Measurements from ENCODE around the gene ZBTB7B. TPM values are rescaled to one million over a fixed set of nuclear protein-coding genes. Genes with fewer than 3 reads are reported as not detected.

ZBTB7B gene
- total RNA-seq, 1 donor from 2014 or later, result 29.9 TPM

DNA sequence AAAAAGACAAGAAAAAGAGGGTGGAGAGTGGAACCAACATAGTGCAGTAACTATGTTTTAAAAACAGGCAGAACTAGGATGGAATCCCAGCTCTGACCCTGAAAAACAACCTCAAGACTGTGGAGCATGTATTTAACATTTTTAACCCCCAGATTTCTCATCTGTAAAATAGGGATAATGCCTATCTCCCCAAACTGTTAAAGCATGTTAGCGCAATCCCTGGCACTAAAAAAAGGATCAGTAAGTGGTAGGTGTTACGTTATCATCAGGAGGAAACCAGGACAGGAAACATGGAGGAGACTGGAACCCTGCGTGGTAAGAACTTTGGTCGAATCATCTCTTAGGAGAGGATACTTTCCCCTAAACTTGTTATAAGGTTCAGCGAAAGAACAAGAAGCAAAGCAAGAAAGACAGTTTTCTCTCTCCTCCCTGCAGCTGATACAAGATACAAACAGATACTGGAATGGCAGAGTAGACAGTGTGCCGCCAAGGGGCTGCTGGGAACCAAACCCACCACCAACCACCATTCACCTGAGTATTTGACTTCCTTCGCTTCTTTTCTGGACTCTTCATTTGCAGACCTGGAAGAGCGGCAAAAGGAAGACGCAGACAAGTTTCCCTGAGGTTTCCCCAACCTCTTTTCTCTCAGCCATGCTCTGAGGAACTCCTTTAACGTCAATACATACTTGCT lies 42.0 kb upstream of the ZBTB7B start:
- Mint-ChIP-seq H3K9me3 (ENCODE audit: low read depth) (no peaks in the 10 kb centered on the region), H3K27ac (peak overlapping the region; percentile 96), H3K27me3 (no peaks in the 10 kb centered on the region), H3K36me3 (ENCODE audit: insufficient read depth) (peaks cover 5% of the 10 kb centered on the region), H3K4me1 (ENCODE audit: low read depth) (peaks cover 32% of the 10 kb centered on the region), H3K4me3 (ENCODE audit: low read depth) (peak overlapping the region; percentile 92)
- TF ChIP-seq CTCF (IDR thresholded peaks at IDR 0.05; ENCODE audit: unreplicated experiment), result no peak
- no peak for DNase-seq (ENCODE audit: low spot score, unreplicated experiment)

GRCh38 chr1:154961207-154962155 lies 41.1 kb upstream of the ZBTB7B start, which contains the start of gene PYGO2:
Gene PYGO2, minus strand, starts transcription at chr1:154961782. Its CDS starts 206 bp downstream, at chr1:154961576.
- Mint-ChIP-seq H3K4me3 (ENCODE audit: low read depth) (peak within 1 kb of the TSS; percentile 92), H3K4me1 (ENCODE audit: low read depth) (peaks cover 24% of the 10 kb centered on the region), H3K27me3 (no peaks in the 10 kb centered on the region), H3K9me3 (ENCODE audit: low read depth) (no peaks in the 10 kb centered on the region), H3K36me3 (ENCODE audit: insufficient read depth) (peaks cover 6% of the 10 kb centered on the region), H3K27ac (peak within 1 kb of the TSS; percentile 97)
- peak; percentile 65 for TF ChIP-seq CTCF (IDR thresholded peaks at IDR 0.05; ENCODE audit: unreplicated experiment)
- DNase-seq (ENCODE audit: low spot score, unreplicated experiment), result peak; percentile 56

DNA sequence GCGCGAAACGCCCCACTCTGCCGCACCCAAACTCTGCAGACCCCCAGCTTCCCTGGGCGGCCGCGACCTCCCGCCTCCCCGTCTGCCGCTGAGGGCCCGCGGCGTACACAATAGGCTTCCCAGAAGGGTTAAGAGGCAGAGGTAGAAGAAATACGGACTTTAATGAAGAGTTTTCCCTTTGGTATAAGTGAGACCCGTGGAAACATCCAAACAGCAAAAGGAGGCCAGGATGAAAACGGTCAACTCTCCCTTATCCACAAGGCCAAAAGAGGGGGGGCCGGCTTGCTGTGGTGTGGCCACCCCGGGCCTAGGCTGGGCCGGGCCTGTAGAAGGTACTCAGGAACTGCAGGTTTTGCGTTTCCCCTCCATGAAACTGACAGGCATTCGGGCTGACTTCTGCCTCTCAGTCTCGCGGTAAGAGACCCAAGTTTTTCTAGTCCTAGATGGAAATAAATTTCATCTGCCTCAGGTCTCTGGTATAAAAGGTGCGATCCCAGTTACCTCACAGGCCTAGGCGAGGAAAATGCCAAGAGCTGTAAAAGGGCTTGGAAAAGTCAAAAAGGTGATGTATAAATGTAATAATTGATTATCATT lies 40.3 kb upstream of the ZBTB7B start:
- Mint-ChIP-seq H3K4me3 (ENCODE audit: low read depth) (peak overlapping the region; percentile 90), H3K4me1 (ENCODE audit: low read depth) (peaks cover 16% of the 10 kb centered on the region), H3K36me3 (ENCODE audit: insufficient read depth) (peaks cover 6% of the 10 kb centered on the region), H3K9me3 (ENCODE audit: low read depth) (no peaks in the 10 kb centered on the region), H3K27me3 (no peaks in the 10 kb centered on the region), H3K27ac (peak overlapping the region; percentile 97)
- no peak for TF ChIP-seq CTCF (IDR thresholded peaks at IDR 0.05; ENCODE audit: unreplicated experiment)
- DNase-seq (ENCODE audit: low spot score, unreplicated experiment), result no peak

DNA sequence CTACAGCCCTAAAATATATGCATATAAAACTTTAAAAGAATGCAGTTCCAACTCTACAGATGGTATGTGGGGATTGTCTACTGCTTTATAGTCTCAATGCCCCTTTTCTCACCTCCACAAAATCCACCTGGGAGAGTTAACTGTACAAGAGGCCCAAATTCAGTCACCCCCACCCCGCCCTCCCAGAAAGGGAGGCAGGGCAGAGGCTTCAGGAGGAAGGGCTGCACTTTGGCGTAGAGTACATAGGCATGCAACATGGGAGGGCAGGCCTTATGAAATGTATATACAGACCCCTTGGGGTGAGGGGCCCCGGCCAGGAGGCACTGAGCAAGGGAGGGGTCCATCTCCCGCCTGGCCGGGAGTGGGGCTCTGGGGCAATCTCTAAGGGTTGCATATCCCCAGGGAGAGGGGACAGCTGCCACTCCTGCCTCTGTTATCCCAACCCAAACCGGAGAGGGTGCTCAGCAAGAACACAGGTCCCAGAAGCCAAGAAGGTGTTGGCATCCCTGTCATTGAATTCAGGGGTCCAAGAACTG lies 39.7 kb upstream of the ZBTB7B start:
- Mint-ChIP-seq H3K4me3 (ENCODE audit: low read depth) (peak overlapping the region; percentile 90), H3K36me3 (ENCODE audit: insufficient read depth) (peaks cover 6% of the 10 kb centered on the region), H3K27ac (peak overlapping the region; percentile 97), H3K9me3 (ENCODE audit: low read depth) (no peaks in the 10 kb centered on the region), H3K27me3 (no peaks in the 10 kb centered on the region), H3K4me1 (ENCODE audit: low read depth) (peaks cover 14% of the 10 kb centered on the region)
- TF ChIP-seq CTCF (IDR thresholded peaks at IDR 0.05; ENCODE audit: unreplicated experiment), result no peak
- no peak for DNase-seq (ENCODE audit: low spot score, unreplicated experiment)

DNA sequence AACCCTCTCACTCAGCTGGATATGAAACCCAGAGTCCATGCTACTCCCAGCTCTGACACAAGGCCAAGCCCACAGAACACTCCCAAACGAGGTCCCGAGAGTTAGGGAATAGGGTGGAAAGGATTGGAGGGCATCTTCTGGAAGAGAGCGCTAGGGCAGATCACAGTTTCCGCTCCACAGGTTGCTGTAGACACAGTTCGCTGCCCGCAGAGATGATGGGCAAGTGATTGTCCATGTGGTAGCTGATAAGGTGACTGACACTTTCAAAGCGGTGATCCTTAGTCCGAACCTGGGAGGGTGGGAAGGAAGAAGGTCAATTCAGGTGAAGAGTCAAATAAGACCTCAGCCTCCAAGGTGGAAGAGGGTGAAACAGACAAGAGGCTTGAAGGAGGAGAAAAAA lies 39.0 kb upstream of the ZBTB7B start:
- no peak for TF ChIP-seq CTCF (IDR thresholded peaks at IDR 0.05; ENCODE audit: unreplicated experiment)
- Mint-ChIP-seq H3K9me3 (ENCODE audit: low read depth) (no peaks in the 10 kb centered on the region), H3K27ac (peak overlapping the region; percentile 91), H3K36me3 (ENCODE audit: insufficient read depth) (peaks cover 8% of the 10 kb centered on the region), H3K27me3 (no peaks in the 10 kb centered on the region), H3K4me3 (ENCODE audit: low read depth) (no peak overlapping the region), H3K4me1 (ENCODE audit: low read depth) (peaks cover 14% of the 10 kb centered on the region)
- DNase-seq (ENCODE audit: low spot score, unreplicated experiment), result no peak
